Hematopoietic multipotent progenitor cell treated with erythropoietin and hydrocortisone succinate and interleukin-3 and kit ligand, for 17 days (in vitro differentiated cells): ENCODE data around the gene MRPS10.
"Not testable (repeated sequence)": the region's sequence is repeated elsewhere in the genome, so short reads cannot be mapped to it uniquely, and the experiment has no call there.

Source experiments
- DNase-seq: peaks from one replicate; pipeline ENCODE4 v3.0.0-alpha.2; 2015; ENCODE audit warnings: low spot score

Gene MRPS10

DNA sequence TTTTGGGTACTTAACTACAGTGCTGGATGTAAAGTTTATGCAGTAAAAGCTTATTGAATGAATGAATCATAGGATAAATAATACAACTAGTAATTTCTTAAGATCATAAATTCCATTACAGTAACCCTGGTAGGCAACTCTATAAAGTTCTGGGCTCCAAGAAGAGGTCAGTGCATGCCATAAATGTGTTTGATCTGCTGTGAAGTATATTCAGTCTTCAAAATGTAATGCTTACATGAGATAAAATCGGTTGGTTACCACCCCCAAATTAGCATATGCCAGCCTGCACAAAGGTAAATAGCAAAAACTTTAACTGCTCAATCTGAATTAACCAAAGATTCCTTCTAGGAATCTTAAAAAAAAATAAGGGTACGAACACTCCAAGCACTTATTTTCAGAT is 10.1 kb downstream of the MRPS10 start:
- not testable (repeated sequence) for DNase-seq

DNA sequence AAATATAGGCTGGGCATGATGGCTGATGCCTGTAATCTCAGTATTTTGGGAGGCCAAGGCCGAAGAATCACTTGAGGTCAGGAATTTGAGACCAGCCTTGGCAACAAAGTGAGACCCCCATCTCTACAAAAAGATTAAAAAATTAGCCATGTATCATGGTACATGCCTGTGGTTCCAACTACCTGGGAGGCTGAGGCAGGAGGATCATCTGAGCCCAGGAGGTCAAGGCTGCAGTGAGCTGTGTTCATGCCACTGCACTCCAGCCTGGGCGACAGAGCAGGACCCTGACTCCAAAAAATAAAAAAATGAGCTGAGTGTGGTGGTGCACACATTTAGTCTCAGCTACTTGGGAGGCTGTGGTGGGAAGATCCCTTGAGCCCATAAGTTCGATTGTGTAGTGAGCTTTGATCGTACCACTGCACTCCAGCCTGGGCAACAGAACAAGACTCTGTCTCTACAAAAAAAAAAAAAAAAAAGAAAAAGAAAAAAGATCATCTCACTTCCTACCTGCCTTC is 12.8 kb downstream of the MRPS10 start:
- no peak for DNase-seq

DNA sequence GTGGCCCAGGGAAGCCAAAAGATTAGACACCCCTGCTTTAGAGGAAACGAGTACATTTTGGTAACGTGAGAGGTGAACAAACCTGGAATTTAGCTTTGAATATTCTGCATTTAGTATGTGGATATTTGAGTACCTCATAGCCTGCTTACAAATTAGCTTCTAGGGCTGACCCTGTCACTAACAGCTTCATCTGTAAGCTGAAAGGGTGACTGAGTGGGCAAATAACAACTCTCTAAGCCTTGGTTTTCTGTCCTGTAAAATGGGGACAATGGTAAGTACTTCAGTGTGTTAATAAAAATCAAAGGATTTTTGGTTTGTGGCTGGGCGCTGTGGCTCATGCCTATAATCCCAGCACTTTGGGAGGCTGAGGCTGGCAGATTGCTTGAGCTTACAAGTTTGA is 14.5 kb downstream of the MRPS10 start:
- DNase-seq: no peak

DNA sequence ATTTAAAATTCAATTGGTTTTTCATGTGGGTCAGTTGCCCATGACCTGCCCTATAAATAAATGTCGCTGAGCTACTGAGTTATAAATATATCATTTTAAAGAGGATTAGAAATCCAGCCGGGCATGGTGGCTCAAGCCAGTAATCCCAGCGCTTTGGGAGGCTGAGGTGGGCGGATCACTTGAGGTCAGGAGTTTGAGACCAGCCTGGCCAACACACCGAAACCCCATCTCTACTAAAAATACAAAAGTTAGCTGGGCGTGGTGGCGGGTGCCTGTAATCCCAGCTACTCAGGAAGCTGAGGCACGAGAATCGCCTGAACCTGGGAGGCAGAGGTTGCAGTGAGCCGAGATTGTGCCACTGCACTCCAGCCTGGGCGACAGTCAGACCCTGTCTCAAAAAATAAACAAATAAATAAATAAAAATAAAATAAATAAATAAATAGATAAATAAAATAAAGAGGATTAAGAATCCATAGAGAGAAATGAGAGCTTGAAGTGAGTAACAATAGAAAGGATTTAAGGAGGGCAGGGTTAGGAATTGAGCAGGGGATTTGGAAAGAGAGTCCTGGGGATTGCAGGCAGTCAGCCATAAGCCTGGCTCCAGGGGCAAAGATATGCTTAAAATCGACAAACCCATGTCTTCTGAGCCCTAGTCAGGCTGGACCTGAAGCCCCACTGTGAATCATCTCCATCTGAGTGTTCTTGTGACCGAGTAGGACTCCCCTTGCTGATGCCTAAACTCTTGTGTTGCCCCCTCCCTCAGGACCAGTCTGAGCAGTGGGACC is 15.3 kb downstream of the MRPS10 start:
- DNase-seq: not testable (repeated sequence)

DNA sequence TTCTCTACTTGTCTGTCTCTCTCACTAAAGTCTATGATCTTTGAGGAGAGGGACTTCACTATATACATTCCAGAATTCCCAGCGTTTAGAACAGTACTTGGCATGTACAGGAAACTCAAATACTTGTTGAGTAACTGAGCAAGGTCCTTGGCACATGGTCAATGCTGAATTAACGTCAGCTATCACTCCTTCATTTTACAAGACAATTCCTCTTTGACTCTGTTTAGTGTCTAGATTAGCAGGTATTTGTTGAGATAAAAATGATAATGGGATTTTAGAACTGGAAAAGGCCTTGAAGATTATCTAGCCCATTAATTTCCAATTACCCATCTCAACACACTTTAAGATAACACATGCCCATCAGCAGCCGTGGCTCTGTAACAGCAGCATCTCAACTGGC is 16.3 kb downstream of the MRPS10 start:
- DNase-seq: no peak

DNA sequence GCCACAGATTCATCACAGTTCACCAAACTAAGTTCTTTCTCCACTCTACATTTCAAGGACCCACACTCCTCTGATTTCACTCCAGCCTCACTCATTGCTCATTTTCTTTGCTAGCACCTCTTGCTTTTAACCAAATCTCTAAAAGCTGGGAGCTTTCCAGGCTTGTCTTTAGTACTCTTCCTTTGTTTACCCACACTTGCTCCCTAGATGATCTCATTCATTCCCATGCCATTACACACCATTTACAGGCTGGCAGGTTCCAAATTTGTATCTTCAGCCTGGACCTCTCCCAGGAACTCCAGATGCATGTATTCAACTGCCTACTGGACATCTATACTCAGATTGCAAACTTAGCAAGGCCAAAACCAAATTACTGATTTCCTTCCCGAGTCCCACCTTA is 17.6 kb downstream of the MRPS10 start:
- DNase-seq: no peak

DNA sequence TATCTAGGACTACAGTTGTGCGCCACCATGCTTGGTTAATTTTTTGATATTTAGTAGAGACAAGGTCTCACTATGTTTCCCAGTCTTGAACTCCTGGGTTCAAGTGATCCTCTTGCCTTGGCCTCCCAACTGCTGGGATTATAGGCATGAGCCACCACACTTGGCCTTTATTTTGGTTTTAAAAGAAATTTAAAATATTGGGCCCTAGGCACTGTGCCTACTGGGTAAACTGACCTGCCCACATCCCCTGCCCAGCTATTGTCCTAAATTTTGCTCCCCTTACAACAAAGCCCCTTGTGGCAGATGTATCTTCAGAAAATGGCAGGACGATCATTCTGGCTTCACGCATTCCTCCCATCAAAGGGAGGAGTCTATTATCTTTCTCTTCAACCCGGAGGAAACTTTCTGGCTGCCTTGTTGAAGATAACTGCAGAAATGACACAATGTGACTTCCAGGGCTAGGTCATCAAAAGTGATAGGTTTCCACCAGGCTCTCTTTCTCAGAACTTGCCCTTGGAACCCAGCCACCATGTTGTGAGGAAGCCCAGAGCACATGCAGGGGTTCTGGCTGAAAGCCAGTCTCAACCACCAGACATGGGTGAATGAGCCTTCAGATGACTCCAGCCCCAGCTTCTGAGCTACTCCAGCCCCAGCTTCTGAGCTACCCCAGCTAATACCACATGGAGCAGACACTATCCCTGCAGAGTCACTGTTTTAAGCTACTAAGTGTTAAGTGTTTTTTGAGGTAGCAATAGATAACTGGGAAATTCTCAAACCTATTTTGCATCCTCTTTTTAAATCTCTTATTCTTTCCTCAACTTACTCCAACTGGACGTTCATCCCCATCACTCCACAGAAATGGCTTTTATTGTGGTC is 18.3 kb downstream of the MRPS10 start:
- DNase-seq: peak; percentile 38

DNA sequence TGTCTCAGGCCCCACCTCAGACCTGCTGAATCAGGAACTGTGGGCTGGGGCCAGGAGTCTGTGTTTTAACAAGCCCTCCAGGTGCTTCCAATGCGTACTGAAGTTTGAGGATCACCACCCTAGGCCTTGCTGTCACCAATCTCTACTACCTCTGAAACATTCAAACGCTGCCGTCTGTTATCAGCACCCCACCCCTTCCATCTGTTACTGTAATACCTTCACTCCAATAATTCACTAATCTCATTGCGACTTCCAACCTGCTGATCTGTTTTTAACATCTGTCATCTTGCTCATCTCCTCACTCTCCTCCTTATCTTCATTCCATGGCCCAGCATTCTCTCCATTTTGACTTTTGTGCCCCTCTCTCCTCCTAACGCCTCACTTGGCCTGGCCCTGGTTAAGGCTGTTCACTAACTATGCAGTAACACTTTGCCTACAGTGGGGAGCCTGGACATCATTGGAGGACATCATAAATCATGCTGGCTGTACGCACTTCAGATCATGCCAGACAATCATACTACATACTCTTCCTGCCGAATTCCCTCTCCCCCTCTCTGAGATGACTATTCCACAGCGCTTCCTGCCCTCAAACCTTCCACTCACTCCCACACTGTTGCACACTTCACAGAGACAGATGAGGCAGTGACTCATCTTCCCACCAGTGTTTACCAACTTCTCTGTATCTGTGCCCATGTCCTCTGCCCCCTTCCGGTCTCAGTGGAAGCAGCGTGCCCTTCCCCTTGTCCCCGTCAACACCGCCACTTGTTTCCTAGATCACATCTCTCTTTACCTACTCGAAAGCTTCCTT is 19.9 kb downstream of the MRPS10 start:
- peak; percentile 42 for DNase-seq

DNA sequence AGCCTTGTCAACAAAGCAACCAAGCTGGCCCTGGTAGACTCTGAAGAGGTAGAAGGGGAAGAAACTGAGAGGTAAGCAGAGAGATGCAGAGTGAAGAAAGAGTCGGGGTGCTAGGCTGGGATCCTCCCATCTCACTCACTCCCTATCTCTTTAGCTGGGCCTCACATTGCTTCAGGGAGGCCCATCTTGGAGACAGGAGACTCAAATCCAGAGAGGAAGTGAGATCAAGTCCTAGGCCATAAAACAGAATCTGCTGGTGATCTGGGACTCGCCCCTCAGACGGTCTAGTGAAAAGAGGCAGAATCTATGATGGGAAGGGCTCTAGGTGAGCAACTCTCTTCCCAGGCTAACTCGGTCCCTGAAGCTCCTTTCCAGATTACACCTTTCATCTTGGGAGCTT is 22.2 kb downstream of the MRPS10 start:
- DNase-seq: no peak

DNA sequence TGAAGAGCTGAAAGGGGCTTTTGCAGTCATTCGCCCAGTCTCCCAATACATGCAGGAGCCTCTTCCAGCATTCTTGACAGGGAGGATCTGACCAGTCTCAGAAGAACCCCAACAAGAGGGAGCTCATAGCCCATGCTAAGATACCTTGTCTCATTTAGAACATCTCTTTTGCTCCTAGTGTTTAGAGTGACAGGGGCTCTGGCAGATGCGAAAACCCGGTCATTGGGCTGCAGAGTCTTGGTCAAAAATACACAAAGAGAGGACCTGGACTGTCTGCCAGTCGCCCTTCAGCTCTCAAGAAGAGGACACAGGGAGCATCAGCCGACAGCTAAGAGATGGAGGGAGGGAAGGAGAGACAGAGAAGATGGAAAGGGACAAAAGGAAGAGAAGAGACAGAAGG is 23.6 kb downstream of the MRPS10 start:
- DNase-seq: no peak

DNA sequence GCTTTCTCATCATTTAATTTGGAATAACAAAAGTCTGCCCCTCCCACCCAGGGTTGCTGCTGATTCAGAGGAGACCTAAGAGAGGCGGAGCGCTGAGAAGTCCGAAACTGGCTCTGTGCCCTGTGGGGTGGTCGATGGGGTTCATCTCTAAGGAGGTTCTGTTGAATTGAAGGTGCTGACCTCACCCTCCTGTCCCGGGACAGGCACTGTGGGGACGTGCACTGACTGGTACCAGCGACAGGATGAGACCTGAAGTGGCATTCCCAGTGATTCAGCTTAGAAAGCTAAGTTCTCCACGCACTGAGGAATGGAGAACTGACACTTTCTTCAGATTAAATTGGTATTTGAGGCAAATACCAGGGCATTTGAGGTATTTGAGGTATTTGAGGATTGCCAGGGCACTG is 24.2 kb downstream of the MRPS10 start:
- DNase-seq: no peak

DNA sequence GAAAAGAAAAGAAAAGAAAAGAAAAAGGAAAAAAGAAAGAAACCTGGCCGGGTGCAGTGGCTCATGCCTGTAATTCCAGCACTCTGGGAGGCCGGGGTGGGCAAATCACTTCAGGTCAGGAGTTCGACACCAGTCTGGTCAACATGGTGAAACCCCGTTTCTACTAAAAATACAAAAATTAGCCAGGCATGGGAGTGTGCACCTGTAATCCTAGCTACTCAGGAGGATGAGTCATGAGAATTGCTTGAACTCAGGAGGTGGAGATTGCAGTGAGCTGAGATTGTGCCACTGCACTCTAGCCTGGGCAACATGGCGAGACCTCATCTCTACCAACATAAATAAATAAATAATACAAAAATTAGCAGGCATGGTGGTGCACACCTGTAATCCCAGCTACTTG is 25.3 kb downstream of the MRPS10 start:
- DNase-seq: not testable (repeated sequence)

DNA sequence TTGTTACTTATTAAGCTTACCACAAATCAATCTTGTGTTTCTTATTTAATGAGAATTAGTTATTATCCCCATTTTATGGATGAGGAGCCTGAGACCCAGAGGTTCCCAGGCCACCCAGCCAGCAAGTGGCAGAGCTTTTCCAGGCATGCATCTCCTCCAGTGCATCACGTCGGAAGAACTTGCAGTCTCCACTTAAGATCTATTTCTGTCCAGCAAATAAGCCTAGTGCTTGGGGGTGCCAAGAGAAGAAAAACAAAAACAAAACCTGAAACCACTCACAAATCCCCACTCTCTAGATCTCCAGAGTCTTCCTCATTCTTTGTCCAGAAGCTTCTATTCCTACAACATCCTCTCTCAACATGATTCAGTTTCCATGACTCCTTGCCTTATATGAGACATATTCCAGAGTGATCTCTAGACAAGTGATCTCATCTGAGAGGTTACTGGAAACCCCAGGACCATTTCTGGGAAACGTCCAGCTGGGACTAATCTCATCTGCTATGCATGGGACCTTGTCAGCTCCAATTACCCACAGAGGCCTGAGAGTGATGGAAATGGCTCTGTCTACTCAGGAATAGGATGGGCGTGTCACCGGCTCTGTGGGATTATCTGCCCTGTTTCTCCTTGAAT is 27.0 kb downstream of the MRPS10 start:
- no peak for DNase-seq

DNA sequence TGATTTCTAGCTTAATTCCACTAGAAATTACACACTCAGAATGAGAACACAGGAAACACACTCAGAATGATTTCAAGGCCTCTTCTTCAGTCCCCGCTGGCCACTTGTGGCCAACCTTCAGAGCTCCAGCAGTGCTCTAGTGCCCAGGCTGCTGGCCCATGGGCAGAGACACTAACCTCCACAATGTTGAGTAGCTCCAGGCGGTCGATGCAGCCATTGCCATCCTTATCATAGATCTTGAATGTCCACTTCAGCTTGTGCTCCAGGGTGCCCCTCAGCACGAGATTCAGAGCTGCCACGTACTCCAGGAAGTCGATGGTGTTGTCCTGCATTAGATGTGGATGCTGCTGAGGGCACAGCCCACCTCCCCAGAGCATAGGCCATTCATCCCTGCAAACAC is 29.3 kb downstream of the MRPS10 start:
- DNase-seq: no peak

DNA sequence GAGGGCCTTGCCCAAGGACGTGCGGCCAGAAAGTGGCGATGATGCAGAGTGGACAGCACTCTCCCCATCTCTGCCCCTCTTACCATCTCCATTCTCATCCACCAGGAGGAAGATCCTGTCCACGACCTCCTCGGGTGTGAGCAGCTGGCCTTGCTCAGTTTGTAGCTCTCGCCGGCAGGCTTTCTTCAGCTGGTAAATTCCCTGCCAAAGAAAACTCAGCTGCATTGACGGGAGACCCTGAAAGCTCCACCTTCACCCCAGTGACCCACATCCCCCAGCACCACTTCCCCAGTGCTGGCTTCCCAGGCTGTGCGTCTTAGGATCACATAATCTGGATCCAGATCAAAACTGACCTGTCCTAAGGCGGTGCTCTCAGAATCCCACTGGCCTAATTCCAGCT is 32.1 kb downstream of the MRPS10 start:
- DNase-seq: no peak

DNA sequence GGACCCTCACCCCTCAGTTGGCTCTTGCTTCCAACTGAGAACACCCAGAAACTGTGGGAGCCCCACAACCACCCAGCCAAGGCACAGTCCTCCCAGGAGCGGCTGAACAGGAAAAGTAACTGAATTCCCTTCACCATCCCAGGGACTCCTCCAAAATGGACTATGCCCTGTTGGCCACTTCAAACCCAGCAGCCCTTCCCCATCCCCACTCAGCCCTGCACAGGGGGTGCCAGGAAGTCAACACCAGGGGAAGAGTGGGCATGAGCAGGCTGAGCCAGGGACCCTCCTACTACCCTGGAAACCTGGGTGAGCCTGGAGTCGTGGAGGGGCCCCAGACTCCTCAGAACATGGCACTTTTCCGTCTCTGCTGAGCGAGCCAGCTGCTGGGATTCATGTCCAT is 33.2 kb downstream of the MRPS10 start:
- DNase-seq: no peak

DNA sequence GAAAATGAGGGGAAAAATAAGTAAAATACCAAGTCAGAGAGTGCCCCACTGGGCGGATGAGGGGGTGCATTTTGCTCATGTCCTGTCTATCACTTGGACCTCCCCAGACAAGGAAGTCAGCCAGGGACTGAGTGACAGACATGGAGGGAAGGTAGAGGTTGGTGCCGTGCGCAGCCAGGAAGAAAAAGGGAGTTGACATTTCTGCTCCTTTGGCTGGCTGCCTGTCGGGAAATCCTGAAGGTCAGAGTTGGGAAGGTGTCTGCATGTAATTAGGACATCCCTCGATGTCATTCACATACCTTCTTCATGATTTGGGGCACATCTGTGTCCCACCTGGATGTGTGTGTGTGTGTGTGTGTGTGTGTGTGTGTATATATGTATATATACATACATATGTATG is 35.6 kb downstream of the MRPS10 start:
- DNase-seq: no peak

DNA sequence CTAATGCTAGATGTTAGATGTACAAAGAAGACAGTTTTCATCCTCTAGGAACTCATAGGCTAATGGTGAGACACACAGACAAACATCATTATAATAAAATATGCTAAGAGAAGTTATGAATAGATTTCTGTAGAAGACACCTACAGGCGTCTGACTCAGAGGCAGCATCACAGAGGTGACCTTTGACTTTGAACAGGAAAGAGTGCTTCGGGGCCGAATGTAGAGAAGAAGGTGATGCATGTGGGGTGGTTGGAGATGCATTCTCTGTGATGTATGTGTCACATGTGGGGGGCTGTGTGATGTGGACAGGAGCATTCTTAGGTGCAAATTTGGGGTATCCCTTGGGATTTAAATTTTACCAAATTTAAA is 37.7 kb downstream of the MRPS10 start:
- DNase-seq: no peak

DNA sequence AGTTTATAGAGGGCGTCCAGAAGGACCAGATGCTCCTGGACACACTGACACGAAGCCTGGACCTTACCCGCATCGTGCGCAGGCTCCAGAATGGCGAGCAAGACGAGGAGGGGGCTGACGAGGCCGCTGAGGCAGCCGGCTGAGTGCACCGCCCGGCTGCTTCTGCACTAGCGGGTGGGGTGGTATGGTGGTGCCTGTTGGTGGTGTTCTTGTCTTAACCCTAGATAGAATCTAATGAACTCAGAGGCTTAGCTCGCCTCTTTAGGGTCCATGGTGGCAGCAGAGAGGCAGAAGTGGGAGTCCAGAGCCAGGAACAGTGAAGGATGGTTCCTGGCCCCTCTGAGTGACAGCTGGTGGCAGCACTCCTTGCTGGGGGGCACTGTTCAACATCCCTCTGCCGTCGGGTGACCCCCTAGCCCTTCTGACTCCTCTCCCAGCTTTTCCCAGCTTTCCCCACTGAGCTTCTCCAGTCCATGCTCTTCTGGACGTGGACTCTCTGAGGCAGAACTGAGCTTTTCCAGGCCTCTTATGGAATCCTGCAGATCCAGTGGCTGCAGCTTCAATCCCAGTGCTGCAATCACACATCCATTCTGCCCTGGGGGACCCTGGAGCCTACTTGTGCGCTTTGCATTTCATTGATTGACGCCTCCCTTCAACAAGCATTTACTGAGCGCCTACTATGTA is 38.3 kb downstream of the MRPS10 start:
- no peak for DNase-seq

DNA sequence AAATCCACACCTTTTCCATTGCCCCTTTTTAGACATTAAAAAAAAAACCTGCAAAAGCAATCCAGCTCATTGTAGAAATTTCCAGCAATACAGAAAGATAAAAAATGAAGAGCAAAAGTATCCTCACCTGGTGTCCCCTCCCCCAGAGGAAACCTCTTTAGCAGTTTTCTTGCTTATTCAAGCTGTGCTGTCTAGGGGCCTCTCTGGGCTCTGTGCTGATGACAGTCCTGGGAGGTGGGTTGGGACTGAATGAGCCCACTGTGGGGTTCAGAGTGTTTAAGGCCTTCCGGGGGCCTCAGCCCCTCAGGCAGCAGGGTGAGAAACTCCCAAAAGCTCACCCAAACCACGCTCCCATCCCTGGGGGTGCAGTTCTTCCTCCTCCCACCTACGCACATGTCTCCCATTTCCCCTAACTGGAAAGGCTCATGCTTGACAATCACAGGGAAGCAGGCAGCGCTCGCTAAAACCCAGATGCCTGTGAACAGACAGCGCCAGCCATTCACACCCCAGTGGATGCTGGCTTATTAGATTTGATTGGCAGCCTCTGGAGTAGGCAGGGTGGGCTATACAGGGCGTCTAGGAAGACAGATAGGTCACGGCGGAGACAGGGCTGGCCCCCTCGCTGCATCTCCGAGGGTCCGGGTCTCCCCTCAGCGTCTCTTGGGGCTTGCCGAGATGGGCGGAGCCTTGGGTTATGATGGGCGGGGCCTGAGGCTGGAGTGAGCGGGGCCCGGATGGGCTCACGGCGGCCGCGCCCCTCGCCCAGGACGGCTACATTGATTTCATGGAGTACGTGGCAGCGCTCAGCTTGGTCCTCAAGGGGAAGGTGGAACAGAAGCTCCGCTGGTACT is 39.9 kb downstream of the MRPS10 start:
- DNase-seq: no peak
